ENCODE data around the gene SHQ1. TPM values are rescaled to one million over a fixed set of nuclear protein-coding genes. Genes with fewer than 3 reads are reported as not detected.

SHQ1 gene
- total RNA-seq: 12.6 and 16.0 TPM in 2 replicates

GRCh38 chr3:72847751-72848702 lies at the start of gene SHQ1:
SHQ1 (minus strand) TSS chr3:72848445; CDS start chr3:72848340, 105 bp downstream.

DNA sequence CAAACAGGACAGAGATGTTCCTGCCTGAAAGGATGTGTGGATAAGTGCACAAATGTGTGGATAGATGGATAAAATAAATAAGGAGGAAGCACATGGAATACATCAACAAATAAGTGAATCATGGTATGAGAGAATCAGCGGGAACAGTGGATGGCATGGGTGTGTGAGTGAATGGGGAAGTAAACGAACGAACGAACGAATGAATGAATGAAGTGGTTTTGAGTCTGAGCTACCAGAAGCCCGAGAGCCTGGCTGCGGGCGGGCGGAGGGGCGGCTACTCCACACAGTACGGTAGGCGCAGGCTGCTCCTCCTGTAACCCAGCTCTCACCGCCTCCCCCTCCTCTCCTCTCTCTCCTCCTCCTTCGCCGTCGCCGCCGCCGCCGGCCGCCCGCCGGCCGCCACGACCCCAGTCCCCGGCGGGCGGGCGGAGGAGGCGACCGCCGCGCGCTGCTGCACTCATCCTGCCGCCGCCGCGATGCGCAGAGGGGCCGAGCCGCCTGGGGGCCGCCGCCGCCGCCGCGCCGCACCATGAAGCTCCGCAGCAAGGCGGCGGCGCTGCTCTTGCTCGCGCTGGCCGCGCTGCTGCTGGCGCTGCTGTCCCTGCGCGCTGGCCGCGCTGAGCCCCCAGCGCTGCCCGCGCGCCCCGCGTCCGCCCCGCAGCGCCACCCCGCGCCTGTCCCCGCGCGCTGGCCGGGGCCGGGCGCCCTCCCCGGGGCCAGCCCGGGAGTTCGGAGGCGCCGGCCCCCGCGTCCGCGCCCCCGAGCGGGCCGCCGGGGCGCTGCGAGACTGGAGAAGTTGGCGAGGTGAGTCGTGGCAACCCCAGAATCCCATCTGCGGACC lies 39.7 kb upstream of the SHQ1 start, which contains the start of gene GXYLT2:
Gene GXYLT2, plus strand, starts transcription at position 342 of the 841 bp plus-strand sequence. Its CDS starts 188 bp downstream, at position 530.

Other genes starting within 250 kb of the SHQ1 start
- under 0.01 and 0.44 TPM in 2 replicates for gene GXYLT2, start 39.6 kb upstream of the SHQ1 start, total RNA-seq
- 45.0 and 87.8 TPM in 2 replicates for gene PPP4R2, start 148.4 kb upstream of the SHQ1 start, total RNA-seq
- 3.7 and 9.6 TPM in 2 replicates for gene EBLN2, start 213.2 kb upstream of the SHQ1 start, total RNA-seq